ENCODE results near the gene HSPB7.

DNA sequence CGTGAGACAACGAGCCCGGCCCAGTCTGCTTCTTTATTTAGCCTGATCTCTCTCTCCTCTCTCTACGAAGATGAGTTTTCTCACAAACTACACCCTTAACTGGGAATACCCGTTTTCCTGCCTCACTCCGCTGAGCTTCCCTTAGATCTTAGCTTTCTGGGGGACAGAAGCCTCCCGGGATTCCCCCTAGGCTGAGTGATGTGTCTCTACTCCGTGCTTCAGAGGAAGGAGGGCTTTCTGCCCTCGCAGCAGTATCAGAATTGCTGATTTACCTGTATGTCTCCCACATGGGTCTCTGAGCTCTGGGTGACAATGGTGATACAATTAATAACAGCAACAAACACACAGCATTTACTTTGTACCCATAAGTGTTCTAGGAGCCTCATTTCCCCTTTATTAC lies 43.0 kb downstream of the HSPB7 start:
- TF ChIP-seq, protein P1, sequence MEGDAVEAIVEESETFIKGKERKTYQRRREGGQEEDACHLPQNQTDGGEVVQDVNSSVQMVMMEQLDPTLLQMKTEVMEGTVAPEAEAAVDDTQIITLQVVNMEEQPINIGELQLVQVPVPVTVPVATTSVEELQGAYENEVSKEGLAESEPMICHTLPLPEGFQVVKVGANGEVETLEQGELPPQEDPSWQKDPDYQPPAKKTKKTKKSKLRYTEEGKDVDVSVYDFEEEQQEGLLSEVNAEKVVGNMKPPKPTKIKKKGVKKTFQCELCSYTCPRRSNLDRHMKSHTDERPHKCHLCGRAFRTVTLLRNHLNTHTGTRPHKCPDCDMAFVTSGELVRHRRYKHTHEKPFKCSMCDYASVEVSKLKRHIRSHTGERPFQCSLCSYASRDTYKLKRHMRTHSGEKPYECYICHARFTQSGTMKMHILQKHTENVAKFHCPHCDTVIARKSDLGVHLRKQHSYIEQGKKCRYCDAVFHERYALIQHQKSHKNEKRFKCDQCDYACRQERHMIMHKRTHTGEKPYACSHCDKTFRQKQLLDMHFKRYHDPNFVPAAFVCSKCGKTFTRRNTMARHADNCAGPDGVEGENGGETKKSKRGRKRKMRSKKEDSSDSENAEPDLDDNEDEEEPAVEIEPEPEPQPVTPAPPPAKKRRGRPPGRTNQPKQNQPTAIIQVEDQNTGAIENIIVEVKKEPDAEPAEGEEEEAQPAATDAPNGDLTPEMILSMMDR (conservative IDR thresholded peaks at IDR 0.05 in 1 of 2, IDR thresholded peaks at IDR 0.05 in 1 of 2; ENCODE audit: low read depth in 1 of 2, low read length in 2 of 2) = no peak
- no peak for TF ChIP-seq EZH2 (IDR thresholded peaks at IDR 0.05; ENCODE audit: low read length, missing control alignments)

Data from fibroblast of lung (primary cell).